Stomach (tissue), 4 donors: ENCODE measurements around the gene GZMH.

Experiments
- CTCF ChIP-seq, 7 experiments: fragments of 450-650 bp in 4 of 7; fragments of 200-600 bp in 3 of 7; sonication (generic) in 3 of 7; IDR thresholded peaks; one replicate each; pipeline ENCODE4 v1.5.1; 2016 to 2019; ENCODE audit warnings: antibody characterized with exemption in 7 of 7, control low read depth in 2 of 7, mild to moderate bottlenecking in 1 of 7
- EP300 ChIP-seq: sonication (generic); formaldehyde crosslinking; IDR thresholded peaks from one replicate; pipeline ENCODE4 v1.6.1; 2017; ENCODE audit warnings: antibody characterized with exemption
- POLR2A ChIP-seq, 4 donors: fragments of 450-650 bp; IDR thresholded peaks; one replicate each; pipeline ENCODE4 v1.6.1; 2016; ENCODE audit warnings: antibody characterized with exemption in 4 of 4, control low read depth in 2 of 4, mild to moderate bottlenecking in 1 of 4, moderate library complexity in 1 of 4
- POLR2AphosphoS5 ChIP-seq, 3 donors: sonication (generic); formaldehyde crosslinking; IDR thresholded peaks; one replicate each; pipeline ENCODE4 v1.6.1; 2016; ENCODE audit warnings: antibody characterized with exemption in 3 of 3

- no peak for TF ChIP-seq POLR2AphosphoS5 (IDR thresholded peaks at IDR 0.05)
- no peak for TF ChIP-seq CTCF (IDR thresholded peaks at IDR 0.05)
- no peak for TF ChIP-seq POLR2A (IDR thresholded peaks at IDR 0.05)
- TF ChIP-seq EP300 = no peak
These were observed 20.0 kb upstream of the GZMH start for GRCh38 chr14:24629521-24629920.
